SK-N-SH treated with all-trans-retinoic acid at 6 μM for 48 hours (cell line): Measurements from ENCODE around the gene TMED1.

Experiments used
- ATAC-seq: fragments of 200-7000 bp; cut with Tn5 transposase; 3 replicates; pipeline ENCODE4 v1.9.1; 2020; ENCODE audit warnings: mild to moderate bottlenecking, moderate library complexity
- ARNTL ChIP-seq: fragments of 450-650 bp; formaldehyde crosslinking; IDR thresholded peaks from 2 replicates; pipeline ENCODE4 v1.5.0; 2020; ENCODE audit warnings: low read depth, mild to moderate bottlenecking, moderate library complexity, borderline replicate concordance
- BACH2 ChIP-seq: fragments of 250-450 bp; sonication (Bioruptor Pico); IDR thresholded peaks from 2 replicates; pipeline ENCODE4 v1.9.0; 2021; ENCODE audit warnings: mild to moderate bottlenecking, borderline replicate concordance
- CSDC2 ChIP-seq: fragments of 250-450 bp; sonication (Bioruptor Pico); IDR thresholded peaks from 2 replicates; pipeline ENCODE4 v1.5.0; 2020; ENCODE audit warnings: mild to moderate bottlenecking, moderate library complexity
- CSRNP3 ChIP-seq: fragments of 250-450 bp; sonication (Bioruptor Pico); IDR thresholded peaks from 2 replicates; pipeline ENCODE4 v1.5.1; 2021; ENCODE audit warnings: mild to moderate bottlenecking, moderate library complexity
- ESRRG ChIP-seq: fragments of 250-450 bp; sonication (Bioruptor Pico); IDR thresholded peaks from 2 replicates; pipeline ENCODE4 v1.6.1; 2021; ENCODE audit warnings: mild to moderate bottlenecking
- GLIS3 ChIP-seq: fragments of 250-450 bp; sonication (Bioruptor Pico); IDR thresholded peaks from 2 replicates; pipeline ENCODE4 v1.5.0; 2020; ENCODE audit warnings: mild to moderate bottlenecking, moderate library complexity
- ISL1 ChIP-seq: fragments of 250-450 bp; sonication (Bioruptor Pico); IDR thresholded peaks from 2 replicates; pipeline ENCODE4 v2.1.2; 2022; ENCODE audit warnings: mild to moderate bottlenecking, moderate library complexity
- OSR1 ChIP-seq: fragments of 250-450 bp; sonication (Bioruptor Pico); IDR thresholded peaks from 2 replicates; pipeline ENCODE4 v1.8.0; 2022; ENCODE audit warnings: moderate library complexity, mild to moderate bottlenecking, inconsistent platforms
- PPARA ChIP-seq: fragments of 250-450 bp; sonication (Bioruptor Pico); IDR thresholded peaks from 2 replicates; pipeline ENCODE4 v1.5.0; 2020; ENCODE audit warnings: mild to moderate bottlenecking, borderline replicate concordance
- RARB ChIP-seq: fragments of 250-450 bp; sonication (Bioruptor Pico); IDR thresholded peaks from 2 replicates; pipeline ENCODE4 v1.8.0; 2021; ENCODE audit warnings: mild to moderate bottlenecking, moderate library complexity
- SNAI2 ChIP-seq: fragments of 250-450 bp; sonication (Bioruptor Pico); IDR thresholded peaks from 2 replicates; pipeline ENCODE4 v1.5.0; 2020; ENCODE audit warnings: mild to moderate bottlenecking, moderate library complexity
- TCF4 ChIP-seq: fragments of 250-450 bp; sonication (Bioruptor Pico); IDR thresholded peaks from 2 replicates; pipeline ENCODE4 v1.8.0; 2021; ENCODE audit warnings: mild to moderate bottlenecking, moderate library complexity, borderline replicate concordance
- TOX ChIP-seq: fragments of 250-450 bp; sonication (Bioruptor Pico); IDR thresholded peaks from 2 replicates; pipeline ENCODE4 v1.8.0; 2021; ENCODE audit warnings: mild to moderate bottlenecking, moderate library complexity, borderline replicate concordance
- ZC3H10 ChIP-seq: fragments of 250-450 bp; sonication (Bioruptor Pico); IDR thresholded peaks from 2 replicates; pipeline ENCODE4 v1.5.1; 2021; ENCODE audit warnings: mild to moderate bottlenecking, moderate library complexity
- ZFP3 ChIP-seq: fragments of 250-450 bp; sonication (Bioruptor Pico); IDR thresholded peaks from 2 replicates; pipeline ENCODE4 v1.5.0; 2020; ENCODE audit warnings: mild to moderate bottlenecking, moderate library complexity
- ZFP30 ChIP-seq: fragments of 450-650 bp; formaldehyde crosslinking; IDR thresholded peaks from 2 replicates; pipeline ENCODE4 v1.5.0; 2022; ENCODE audit warnings: mild to moderate bottlenecking, moderate library complexity
- ZNF565 ChIP-seq: fragments of 450-650 bp; formaldehyde crosslinking; conservative IDR thresholded peaks from 2 replicates; pipeline ENCODE4 v1.5.0; 2020; ENCODE audit warnings: low read depth, mild to moderate bottlenecking, moderate library complexity
- ZNF70 ChIP-seq: fragments of 450-650 bp; formaldehyde crosslinking; IDR thresholded peaks from 2 replicates; pipeline ENCODE4 v1.5.0; 2020; ENCODE audit warnings: mild to moderate bottlenecking, moderate library complexity
- ZNF8 ChIP-seq: fragments of 450-650 bp; formaldehyde crosslinking; IDR thresholded peaks from 2 replicates; pipeline ENCODE4 v1.5.0; 2020; ENCODE audit warnings: mild to moderate bottlenecking, moderate library complexity
- TF ChIP-seq, protein P1 (sequence below): fragments of 250-450 bp; sonication (Bioruptor Pico); IDR thresholded peaks from 2 replicates; pipeline ENCODE4 v1.8.0; 2021; ENCODE audit warnings: low read depth, mild to moderate bottlenecking, moderate library complexity, borderline replicate concordance
- TF ChIP-seq, protein P2 (sequence below): fragments of 250-450 bp; sonication (Bioruptor Pico); IDR thresholded peaks from 2 replicates; pipeline ENCODE4 v1.5.0; 2020; ENCODE audit warnings: mild to moderate bottlenecking, moderate library complexity
- TF ChIP-seq, protein P3 (sequence below): fragments of 250-450 bp; sonication (Bioruptor Pico); IDR thresholded peaks from 2 replicates; pipeline ENCODE4 v1.8.0; 2020; ENCODE audit warnings: mild to moderate bottlenecking, moderate library complexity, borderline replicate concordance
- TF ChIP-seq, protein P4 (sequence below): fragments of 250-450 bp; sonication (Bioruptor Pico); IDR thresholded peaks from 2 replicates; pipeline ENCODE4 v1.5.1; 2020; ENCODE audit warnings: low read depth, mild to moderate bottlenecking, moderate library complexity

The TMED1 gene

GRCh38 chr19:10864538-10864899, 28.5 kb upstream of the TMED1 start:
- TF ChIP-seq SNAI2, result no peak
- no peak for TF ChIP-seq BACH2
- TF ChIP-seq ZFP3 (CRISPR knock-in tag), result no peak
- no peak for TF ChIP-seq ARNTL (CRISPR knock-in tag)
- peak; percentile 97 for ATAC-seq

- TF ChIP-seq, protein P1, sequence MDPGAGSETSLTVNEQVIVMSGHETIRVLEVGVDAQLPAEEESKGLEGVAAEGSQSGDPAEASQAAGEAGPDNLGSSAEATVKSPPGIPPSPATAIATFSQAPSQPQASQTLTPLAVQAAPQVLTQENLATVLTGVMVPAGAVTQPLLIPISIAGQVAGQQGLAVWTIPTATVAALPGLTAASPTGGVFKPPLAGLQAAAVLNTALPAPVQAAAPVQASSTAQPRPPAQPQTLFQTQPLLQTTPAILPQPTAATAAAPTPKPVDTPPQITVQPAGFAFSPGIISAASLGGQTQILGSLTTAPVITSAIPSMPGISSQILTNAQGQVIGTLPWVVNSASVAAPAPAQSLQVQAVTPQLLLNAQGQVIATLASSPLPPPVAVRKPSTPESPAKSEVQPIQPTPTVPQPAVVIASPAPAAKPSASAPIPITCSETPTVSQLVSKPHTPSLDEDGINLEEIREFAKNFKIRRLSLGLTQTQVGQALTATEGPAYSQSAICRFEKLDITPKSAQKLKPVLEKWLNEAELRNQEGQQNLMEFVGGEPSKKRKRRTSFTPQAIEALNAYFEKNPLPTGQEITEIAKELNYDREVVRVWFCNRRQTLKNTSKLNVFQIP (CRISPR knock-in tag), result no peak
- no peak for TF ChIP-seq TCF4
- TF ChIP-seq ZFP30 (CRISPR knock-in tag), result no peak
- no peak for TF ChIP-seq BACH2
- TF ChIP-seq, protein P2, sequence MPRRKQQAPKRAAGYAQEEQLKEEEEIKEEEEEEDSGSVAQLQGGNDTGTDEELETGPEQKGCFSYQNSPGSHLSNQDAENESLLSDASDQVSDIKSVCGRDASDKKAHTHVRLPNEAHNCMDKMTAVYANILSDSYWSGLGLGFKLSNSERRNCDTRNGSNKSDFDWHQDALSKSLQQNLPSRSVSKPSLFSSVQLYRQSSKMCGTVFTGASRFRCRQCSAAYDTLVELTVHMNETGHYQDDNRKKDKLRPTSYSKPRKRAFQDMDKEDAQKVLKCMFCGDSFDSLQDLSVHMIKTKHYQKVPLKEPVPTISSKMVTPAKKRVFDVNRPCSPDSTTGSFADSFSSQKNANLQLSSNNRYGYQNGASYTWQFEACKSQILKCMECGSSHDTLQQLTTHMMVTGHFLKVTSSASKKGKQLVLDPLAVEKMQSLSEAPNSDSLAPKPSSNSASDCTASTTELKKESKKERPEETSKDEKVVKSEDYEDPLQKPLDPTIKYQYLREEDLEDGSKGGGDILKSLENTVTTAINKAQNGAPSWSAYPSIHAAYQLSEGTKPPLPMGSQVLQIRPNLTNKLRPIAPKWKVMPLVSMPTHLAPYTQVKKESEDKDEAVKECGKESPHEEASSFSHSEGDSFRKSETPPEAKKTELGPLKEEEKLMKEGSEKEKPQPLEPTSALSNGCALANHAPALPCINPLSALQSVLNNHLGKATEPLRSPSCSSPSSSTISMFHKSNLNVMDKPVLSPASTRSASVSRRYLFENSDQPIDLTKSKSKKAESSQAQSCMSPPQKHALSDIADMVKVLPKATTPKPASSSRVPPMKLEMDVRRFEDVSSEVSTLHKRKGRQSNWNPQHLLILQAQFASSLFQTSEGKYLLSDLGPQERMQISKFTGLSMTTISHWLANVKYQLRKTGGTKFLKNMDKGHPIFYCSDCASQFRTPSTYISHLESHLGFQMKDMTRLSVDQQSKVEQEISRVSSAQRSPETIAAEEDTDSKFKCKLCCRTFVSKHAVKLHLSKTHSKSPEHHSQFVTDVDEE (CRISPR knock-in tag), result no peak
- no peak for TF ChIP-seq ARNTL (CRISPR knock-in tag)
- no peak for TF ChIP-seq ZFP3 (CRISPR knock-in tag)
- TF ChIP-seq CSDC2, result no peak
- TF ChIP-seq ZNF8 (CRISPR knock-in tag), result no peak
- no peak for TF ChIP-seq SNAI2
- TF ChIP-seq TOX (CRISPR knock-in tag), result no peak
- TF ChIP-seq OSR1, result no peak
- no peak for TF ChIP-seq GLIS3 (CRISPR knock-in tag)
- TF ChIP-seq, protein P3, sequence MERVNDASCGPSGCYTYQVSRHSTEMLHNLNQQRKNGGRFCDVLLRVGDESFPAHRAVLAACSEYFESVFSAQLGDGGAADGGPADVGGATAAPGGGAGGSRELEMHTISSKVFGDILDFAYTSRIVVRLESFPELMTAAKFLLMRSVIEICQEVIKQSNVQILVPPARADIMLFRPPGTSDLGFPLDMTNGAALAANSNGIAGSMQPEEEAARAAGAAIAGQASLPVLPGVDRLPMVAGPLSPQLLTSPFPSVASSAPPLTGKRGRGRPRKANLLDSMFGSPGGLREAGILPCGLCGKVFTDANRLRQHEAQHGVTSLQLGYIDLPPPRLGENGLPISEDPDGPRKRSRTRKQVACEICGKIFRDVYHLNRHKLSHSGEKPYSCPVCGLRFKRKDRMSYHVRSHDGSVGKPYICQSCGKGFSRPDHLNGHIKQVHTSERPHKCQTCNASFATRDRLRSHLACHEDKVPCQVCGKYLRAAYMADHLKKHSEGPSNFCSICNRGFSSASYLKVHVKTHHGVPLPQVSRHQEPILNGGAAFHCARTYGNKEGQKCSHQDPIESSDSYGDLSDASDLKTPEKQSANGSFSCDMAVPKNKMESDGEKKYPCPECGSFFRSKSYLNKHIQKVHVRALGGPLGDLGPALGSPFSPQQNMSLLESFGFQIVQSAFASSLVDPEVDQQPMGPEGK (CRISPR knock-in tag), result no peak
- TF ChIP-seq ZNF70 (CRISPR knock-in tag), result no peak
- no peak for TF ChIP-seq PPARA (CRISPR knock-in tag)
- TF ChIP-seq ZNF565 (CRISPR knock-in tag), result no peak
- TF ChIP-seq, protein P4, sequence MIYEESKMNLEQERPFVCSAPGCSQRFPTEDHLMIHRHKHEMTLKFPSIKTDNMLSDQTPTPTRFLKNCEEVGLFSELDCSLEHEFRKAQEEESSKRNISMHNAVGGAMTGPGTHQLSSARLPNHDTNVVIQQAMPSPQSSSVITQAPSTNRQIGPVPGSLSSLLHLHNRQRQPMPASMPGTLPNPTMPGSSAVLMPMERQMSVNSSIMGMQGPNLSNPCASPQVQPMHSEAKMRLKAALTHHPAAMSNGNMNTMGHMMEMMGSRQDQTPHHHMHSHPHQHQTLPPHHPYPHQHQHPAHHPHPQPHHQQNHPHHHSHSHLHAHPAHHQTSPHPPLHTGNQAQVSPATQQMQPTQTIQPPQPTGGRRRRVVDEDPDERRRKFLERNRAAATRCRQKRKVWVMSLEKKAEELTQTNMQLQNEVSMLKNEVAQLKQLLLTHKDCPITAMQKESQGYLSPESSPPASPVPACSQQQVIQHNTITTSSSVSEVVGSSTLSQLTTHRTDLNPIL, result no peak
- ATAC-seq, result no peak
These were observed 27.2 kb upstream of the TMED1 start for GRCh38 chr19:10863107-10863717.

GRCh38 chr19:10862561-10863106, 26.6 kb upstream of the TMED1 start:
- TF ChIP-seq ZNF8 (CRISPR knock-in tag), result no peak
- no peak for TF ChIP-seq CSDC2
- ATAC-seq, result no peak

- peak; percentile 61 for ATAC-seq
- no peak for TF ChIP-seq ZNF8 (CRISPR knock-in tag)
- TF ChIP-seq, protein P1 (CRISPR knock-in tag), result no peak
- no peak for TF ChIP-seq SNAI2
- TF ChIP-seq RARB (CRISPR knock-in tag), result no peak
- no peak for TF ChIP-seq ZC3H10 (CRISPR knock-in tag)
- TF ChIP-seq ZNF70 (CRISPR knock-in tag), result no peak
- TF ChIP-seq ISL1, result no peak
- no peak for TF ChIP-seq ESRRG (CRISPR knock-in tag)
- no peak for TF ChIP-seq OSR1
- no peak for TF ChIP-seq CSRNP3 (CRISPR knock-in tag)
- TF ChIP-seq TOX (CRISPR knock-in tag), result no peak
- no peak for TF ChIP-seq CSDC2
- no peak for TF ChIP-seq ZNF565 (CRISPR knock-in tag)
- no peak for TF ChIP-seq ARNTL (CRISPR knock-in tag)
- TF ChIP-seq, protein P4, result no peak
- no peak for TF ChIP-seq GLIS3 (CRISPR knock-in tag)
- TF ChIP-seq ZFP30 (CRISPR knock-in tag), result no peak
These were observed 25.2 kb upstream of the TMED1 start for GRCh38 chr19:10861103-10861651.
